ENCODE results near the gene ITPR1.

The ITPR1 gene

GRCh38 chr3:4571690-4572334 is 78.7 kb downstream of the ITPR1 start:
- ChIA-PET POLR2A (interaction anchor here (1.8 kb wide), 1 partner anchor 79 kb away, joined by 4 read pairs; the partner anchor contains the start of gene ITPR1), CTCF (no interaction called here)
- no peak for DNase-seq (ENCODE audit: extremely low spot score)
- no peak for TF ChIP-seq SUZ12 (IDR thresholded peaks at IDR 0.05)
- no peak for TF ChIP-seq ELF4 (IDR thresholded peaks at IDR 0.05)
- TF ChIP-seq TARDBP (IDR thresholded peaks at IDR 0.05) = no peak
- no peak for TF ChIP-seq L3MBTL2 (conservative IDR thresholded peaks at IDR 0.05)
- no peak for TF ChIP-seq CTBP1 (IDR thresholded peaks at IDR 0.05; ENCODE audit: borderline replicate concordance)
- TF ChIP-seq FOXA1 (IDR thresholded peaks at IDR 0.05) = no peak
- TF ChIP-seq FOXM1 (IDR thresholded peaks at IDR 0.05; ENCODE audit: borderline replicate concordance) = no peak
- no peak for TF ChIP-seq ARNT (IDR thresholded peaks at IDR 0.05)
- TF ChIP-seq FOXK2 (IDR thresholded peaks at IDR 0.05) = no peak
- no peak for TF ChIP-seq ZNF384 (IDR thresholded peaks at IDR 0.05)
- TF ChIP-seq NFRKB (IDR thresholded peaks at IDR 0.05) = no peak
- TF ChIP-seq PKNOX1 (IDR thresholded peaks at IDR 0.05) = no peak
- no peak for TF ChIP-seq BHLHE40 (IDR thresholded peaks at IDR 0.05; ENCODE audit: borderline replicate concordance)
- no peak for TF ChIP-seq LEF1 (IDR thresholded peaks at IDR 0.05; ENCODE audit: borderline replicate concordance)
- no peak for TF ChIP-seq SP1 (IDR thresholded peaks at IDR 0.05)
- no peak for TF ChIP-seq HDGF (IDR thresholded peaks at IDR 0.05; ENCODE audit: borderline replicate concordance)

- ChIA-PET POLR2A (no interaction called here), CTCF (no interaction called here)
- TF ChIP-seq PKNOX1 (IDR thresholded peaks at IDR 0.05) = 0 out of 2 replicates have a peak, but pooled peaks have one; percentile 33
- TF ChIP-seq NFRKB (IDR thresholded peaks at IDR 0.05) = no peak
- TF ChIP-seq L3MBTL2 (conservative IDR thresholded peaks at IDR 0.05) = no peak
- no peak for DNase-seq (ENCODE audit: extremely low spot score)
These were observed 80.0 kb downstream of the ITPR1 start for GRCh38 chr3:4573153-4573552.

GRCh38 chr3:4574426-4574965 is 81.3 kb downstream of the ITPR1 start:
- no peak for DNase-seq (ENCODE audit: extremely low spot score)
- POLR2A ChIA-PET = no interaction called here
- CTCF ChIA-PET = interaction anchor here (0.7 kb wide), 1 partner anchor 40 kb away, joined by 3 read pairs; no protein-coding TSS in a partner anchor
- no peak for TF ChIP-seq FOXM1 (IDR thresholded peaks at IDR 0.05; ENCODE audit: borderline replicate concordance)
- no peak for TF ChIP-seq ELF4 (IDR thresholded peaks at IDR 0.05)

- POLR2A ChIA-PET = no interaction called here
- CTCF ChIA-PET = no interaction called here
- DNase-seq (ENCODE audit: extremely low spot score) = no peak
- TF ChIP-seq ELF4 (IDR thresholded peaks at IDR 0.05) (no peak), HDGF (IDR thresholded peaks at IDR 0.05; ENCODE audit: borderline replicate concordance) (no peak), TARDBP (IDR thresholded peaks at IDR 0.05) (no peak), FOXM1 (IDR thresholded peaks at IDR 0.05; ENCODE audit: borderline replicate concordance) (no peak), FOXK2 (IDR thresholded peaks at IDR 0.05) (no peak), SUZ12 (IDR thresholded peaks at IDR 0.05) (no peak), FOXA1 (IDR thresholded peaks at IDR 0.05) (no peak), BHLHE40 (IDR thresholded peaks at IDR 0.05; ENCODE audit: borderline replicate concordance) (no peak), ZNF384 (IDR thresholded peaks at IDR 0.05) (no peak), ARNT (IDR thresholded peaks at IDR 0.05) (no peak), CTBP1 (IDR thresholded peaks at IDR 0.05; ENCODE audit: borderline replicate concordance) (no peak), PKNOX1 (IDR thresholded peaks at IDR 0.05) (no peak), SP1 (IDR thresholded peaks at IDR 0.05) (no peak), LEF1 (IDR thresholded peaks at IDR 0.05; ENCODE audit: borderline replicate concordance) (no peak), NFRKB (IDR thresholded peaks at IDR 0.05) (no peak), L3MBTL2 (conservative IDR thresholded peaks at IDR 0.05) (no peak)
These were observed 82.2 kb downstream of the ITPR1 start for GRCh38 chr3:4575381-4575780.

- POLR2A ChIA-PET = no interaction called here
- DNase-seq (ENCODE audit: extremely low spot score) = no peak
- CTCF ChIA-PET = no interaction called here
- TF ChIP-seq FOXA1 (IDR thresholded peaks at IDR 0.05) = no peak
- no peak for TF ChIP-seq SUZ12 (IDR thresholded peaks at IDR 0.05)
- no peak for TF ChIP-seq FOXK2 (IDR thresholded peaks at IDR 0.05)
- no peak for TF ChIP-seq CTBP1 (IDR thresholded peaks at IDR 0.05; ENCODE audit: borderline replicate concordance)
- TF ChIP-seq ELF4 (IDR thresholded peaks at IDR 0.05) = no peak
- no peak for TF ChIP-seq FOXM1 (IDR thresholded peaks at IDR 0.05; ENCODE audit: borderline replicate concordance)
- TF ChIP-seq LEF1 (IDR thresholded peaks at IDR 0.05; ENCODE audit: borderline replicate concordance) = no peak
- no peak for TF ChIP-seq HDGF (IDR thresholded peaks at IDR 0.05; ENCODE audit: borderline replicate concordance)
- TF ChIP-seq BHLHE40 (IDR thresholded peaks at IDR 0.05; ENCODE audit: borderline replicate concordance) = no peak
- no peak for TF ChIP-seq L3MBTL2 (conservative IDR thresholded peaks at IDR 0.05)
- TF ChIP-seq ARNT (IDR thresholded peaks at IDR 0.05) = no peak
- TF ChIP-seq TARDBP (IDR thresholded peaks at IDR 0.05) = no peak
- no peak for TF ChIP-seq SP1 (IDR thresholded peaks at IDR 0.05)
- TF ChIP-seq NFRKB (IDR thresholded peaks at IDR 0.05) = no peak
These were observed 84.6 kb downstream of the ITPR1 start for GRCh38 chr3:4577721-4578120.

- ChIA-PET CTCF (no interaction called here), POLR2A (interaction anchor here (2.6 kb wide), 1 partner anchor 87 kb away, joined by 10 read pairs; the partner anchor contains the start of gene ITPR1)
- TF ChIP-seq ELF4 (IDR thresholded peaks at IDR 0.05) = no peak
- no peak for TF ChIP-seq HDGF (IDR thresholded peaks at IDR 0.05; ENCODE audit: borderline replicate concordance)
- no peak for TF ChIP-seq LEF1 (IDR thresholded peaks at IDR 0.05; ENCODE audit: borderline replicate concordance)
- TF ChIP-seq PKNOX1 (IDR thresholded peaks at IDR 0.05) = peak; percentile 21; the same call in 1 of the 2 replicates
- no peak for TF ChIP-seq ARNT (IDR thresholded peaks at IDR 0.05)
- TF ChIP-seq CTBP1 (IDR thresholded peaks at IDR 0.05; ENCODE audit: borderline replicate concordance) = no peak
- TF ChIP-seq TARDBP (IDR thresholded peaks at IDR 0.05) = no peak
- TF ChIP-seq FOXA1 (IDR thresholded peaks at IDR 0.05) = no peak
These were observed 87.4 kb downstream of the ITPR1 start for GRCh38 chr3:4580346-4581123.

More at GRCh38 chr3:4580346-4581123, 87.4 kb downstream of the ITPR1 start:
- no peak for DNase-seq (ENCODE audit: extremely low spot score)

Measured in HEK293T (cell line).